GM19351 (cell line): Measurements from ENCODE around the gene CD300E.
"Not testable (repeated sequence)": the region's sequence is repeated elsewhere in the genome, so short reads cannot be mapped to it uniquely, and the experiment has no call there.

Experiments
- ATAC-seq: cut with Tn5 transposase; IDR thresholded peaks from one replicate; pipeline ENCODE4 v1.9.1; 2021; ENCODE audit warnings: mild to moderate bottlenecking, moderate library complexity; ENCODE audit not compliant: unreplicated experiment

Gene CD300E

DNA sequence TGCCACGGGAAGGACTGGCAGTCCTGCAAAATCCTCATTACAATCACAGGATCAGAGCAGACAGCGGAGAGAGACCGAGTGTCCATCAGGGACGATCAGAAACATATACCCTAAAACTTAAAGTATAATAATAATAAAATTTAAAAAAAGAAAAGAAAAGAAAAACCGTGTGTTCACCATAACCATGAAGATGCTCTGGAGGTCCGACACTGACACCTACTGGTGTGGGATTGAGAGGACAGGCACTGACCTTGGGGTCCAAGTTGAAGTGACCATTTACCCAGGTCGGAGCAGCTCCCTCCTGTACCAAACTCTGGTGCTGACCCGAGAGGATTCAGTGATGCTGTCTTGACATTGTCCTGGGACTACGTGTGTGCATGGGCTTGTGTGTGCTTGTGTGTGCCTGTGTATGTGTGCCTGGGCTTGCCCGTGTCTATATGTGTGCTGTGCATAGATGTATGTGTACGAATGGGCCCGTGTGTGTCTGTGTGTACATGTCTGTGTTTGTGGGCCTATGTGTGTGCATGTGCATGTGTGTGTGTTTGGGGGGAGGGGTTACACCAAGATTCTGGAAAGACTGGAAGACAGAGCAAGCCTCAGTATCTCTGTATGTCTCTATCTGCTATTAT, 21.5 kb downstream of the CD300E start:
- ATAC-seq: no peak

DNA sequence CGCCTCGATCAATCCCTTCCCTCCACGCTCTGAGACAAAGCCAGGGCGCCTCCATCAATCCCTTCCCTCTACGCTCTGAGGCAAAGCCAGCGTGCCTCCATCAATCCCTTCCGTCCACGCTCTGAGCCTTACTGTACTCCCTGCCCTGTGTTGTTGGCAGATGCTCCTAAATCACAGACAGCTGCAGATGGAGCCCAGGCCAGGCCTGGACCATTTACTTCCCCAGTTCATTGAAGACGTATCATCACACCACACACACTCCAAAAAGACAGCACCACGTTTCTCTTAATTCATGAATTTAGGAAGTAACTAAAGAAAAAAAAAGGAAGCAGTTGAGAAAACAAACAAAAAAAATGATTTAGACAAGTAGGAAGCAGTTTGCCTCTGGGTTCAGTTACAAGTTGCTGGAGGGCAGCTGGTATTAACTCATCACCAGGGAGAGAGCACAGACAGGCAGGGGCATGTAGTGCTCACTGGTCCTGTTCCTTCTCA, 24.0 kb downstream of the CD300E start:
- ATAC-seq: no peak

DNA sequence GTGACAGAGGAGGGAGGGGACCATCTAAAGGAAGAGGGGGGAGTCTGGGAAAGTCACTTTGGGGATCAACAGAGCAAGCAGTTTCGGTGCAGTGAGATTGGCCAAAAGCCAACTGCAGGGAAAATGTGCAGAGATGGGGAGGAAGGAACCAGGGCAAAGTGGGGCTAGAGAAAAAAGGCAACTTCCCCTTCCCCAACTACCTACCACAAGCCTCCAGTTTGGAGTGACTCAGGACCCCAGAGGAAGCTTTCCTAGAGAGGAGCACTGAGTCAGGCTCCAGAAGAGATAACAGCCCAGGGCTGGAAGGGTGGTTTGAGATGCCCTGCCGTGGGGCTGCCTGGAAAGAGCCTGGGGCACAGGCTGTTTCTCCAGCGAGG, 24.5 kb downstream of the CD300E start:
- no peak for ATAC-seq

DNA sequence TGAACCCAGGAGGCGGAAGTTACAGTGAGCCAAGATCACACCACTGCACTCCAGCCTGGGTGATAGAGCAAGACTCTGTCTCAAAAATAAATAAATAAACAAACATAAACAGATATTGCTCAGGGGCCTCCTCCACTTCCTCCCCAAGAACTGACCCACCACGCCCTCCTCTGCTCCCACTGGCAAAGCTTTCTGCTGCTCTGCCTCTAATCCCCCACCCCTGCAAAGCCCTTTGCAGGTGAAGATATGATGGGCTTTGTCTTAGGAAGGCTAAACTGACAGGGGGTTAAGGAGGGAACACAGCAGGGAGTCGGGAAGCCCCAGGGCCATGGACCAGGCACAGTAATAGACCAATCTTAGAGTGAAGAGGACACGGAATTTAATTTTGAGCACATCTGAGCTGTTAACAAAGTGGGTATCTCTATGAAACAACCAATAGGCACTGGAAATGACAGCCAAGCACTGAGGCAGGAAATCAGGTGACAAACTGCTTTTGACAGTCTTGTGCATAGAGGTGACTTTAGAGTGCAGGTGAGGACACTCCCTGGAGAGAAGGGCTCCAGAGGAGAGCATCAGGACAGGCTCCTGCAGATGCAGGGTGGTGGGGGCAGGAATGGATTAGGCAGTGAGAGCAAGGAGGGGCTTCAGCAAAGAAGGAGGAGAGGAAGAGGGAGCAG, 25.1 kb downstream of the CD300E start:
- ATAC-seq: no peak

DNA sequence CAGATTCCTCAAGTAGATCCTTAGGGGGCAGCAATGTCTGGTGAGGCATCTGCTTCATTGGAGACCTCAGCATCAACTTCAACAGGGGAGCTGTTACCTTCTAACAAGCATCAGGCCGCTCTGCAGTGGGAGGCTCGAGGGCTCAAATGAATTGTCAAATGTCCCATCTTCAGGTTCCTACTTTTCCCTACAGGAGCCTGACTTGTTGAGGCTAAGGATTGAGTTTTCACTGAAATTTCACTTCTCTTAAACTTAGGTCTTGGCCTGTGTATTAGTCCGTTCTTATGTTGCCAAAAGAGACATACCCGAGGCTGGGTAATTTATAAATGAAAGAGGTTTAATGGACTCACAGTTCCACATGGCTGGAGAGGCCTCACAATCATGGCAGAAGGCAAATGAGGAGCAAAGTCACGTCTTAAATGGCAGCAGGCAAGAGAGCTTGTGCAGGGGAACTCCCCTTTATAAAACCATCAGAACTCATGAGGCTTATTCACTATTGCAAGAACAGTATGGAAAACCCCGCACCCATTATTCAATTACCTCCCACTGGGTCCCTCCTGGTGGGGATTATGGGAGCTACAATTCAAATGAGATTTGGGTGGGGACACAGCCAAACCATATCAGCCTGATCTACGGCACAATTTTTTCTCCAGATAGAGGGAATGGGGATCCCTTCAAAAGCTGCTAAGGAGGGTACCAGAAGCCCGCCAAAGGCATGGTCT, 26.3 kb downstream of the CD300E start:
- no peak for ATAC-seq

DNA sequence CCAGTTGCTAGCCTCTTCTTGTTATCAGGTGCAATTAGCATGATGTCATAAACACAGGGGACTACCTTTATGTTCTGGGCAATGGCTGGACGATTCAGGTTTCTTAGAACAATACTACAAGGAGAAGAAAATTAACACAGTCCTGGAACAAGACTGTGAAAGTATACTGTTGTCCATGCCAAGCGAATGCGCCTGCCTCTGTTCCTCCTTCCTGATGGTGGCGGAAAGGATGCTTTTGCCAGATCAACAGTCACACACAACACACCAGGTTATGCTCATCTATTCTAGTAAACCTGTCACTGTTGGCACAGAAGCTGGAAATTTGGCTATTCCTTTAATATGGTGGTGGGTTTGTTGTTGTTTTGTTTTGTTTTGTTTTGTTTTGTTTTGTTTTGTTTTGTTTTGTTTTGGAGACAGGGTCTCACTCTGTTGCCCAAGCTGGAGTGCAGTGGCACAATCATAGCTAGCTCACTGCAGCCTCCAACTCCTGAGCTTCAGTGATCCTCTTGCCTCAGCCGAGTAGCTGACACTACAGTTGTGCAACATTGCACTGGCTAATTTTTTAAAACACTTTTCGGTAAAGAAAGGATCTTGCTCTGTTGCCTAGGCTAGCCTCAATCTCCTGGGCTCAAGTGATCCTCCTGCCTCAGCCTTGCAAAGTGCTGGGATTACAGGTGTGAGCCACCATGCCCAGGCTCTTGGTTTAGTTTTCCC, 28.3 kb downstream of the CD300E start:
- no peak for ATAC-seq

DNA sequence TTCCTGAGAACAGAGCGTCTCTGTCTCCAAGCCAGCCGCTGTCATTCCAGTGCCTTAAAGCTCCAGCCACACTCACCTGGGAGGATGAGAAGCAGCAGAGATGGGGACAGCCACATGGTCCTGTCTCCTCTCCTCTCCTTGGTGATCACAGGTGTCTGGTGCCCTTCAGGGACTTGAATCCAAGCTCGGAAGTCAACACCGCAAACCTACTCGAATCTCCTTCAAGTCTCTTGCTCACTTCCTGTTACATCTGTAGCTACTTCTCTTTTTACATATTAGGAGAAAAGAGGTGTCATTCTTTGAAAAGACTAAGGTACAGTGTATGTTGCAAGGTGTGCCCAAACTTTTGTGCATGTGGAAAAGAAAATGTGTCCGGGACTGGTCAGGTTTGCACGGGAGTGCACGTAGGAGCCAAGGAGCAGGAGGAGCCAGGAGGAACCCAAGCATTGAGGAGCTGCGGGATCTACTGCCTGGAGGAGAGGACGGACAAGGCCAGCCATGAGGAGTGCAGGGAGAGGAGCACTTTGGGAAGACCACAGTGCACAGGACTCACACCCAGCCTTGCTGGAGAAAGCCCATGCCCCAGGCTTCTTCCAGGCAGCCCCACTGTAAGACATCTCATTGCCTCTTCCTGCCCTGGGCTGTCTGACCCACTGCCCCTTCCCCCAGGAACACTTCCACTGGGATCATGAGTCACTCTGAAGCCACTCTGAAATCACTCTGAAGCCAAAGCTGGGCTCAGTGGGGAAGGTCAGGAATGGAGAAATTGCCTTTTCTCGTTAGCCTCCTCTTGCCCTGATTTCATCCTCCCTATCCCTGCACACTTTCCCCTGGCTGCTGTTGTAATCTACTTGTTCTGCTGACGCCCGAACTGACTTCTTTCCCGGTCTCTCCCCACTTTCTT, 31.2 kb downstream of the CD300E start, which contains the start of gene CD300LD:
Gene CD300LD, minus strand, starts transcription at position 197 of the 904 bp plus-strand sequence. Its CDS starts 81 bp downstream, at position 116.
- ATAC-seq: no peak

DNA sequence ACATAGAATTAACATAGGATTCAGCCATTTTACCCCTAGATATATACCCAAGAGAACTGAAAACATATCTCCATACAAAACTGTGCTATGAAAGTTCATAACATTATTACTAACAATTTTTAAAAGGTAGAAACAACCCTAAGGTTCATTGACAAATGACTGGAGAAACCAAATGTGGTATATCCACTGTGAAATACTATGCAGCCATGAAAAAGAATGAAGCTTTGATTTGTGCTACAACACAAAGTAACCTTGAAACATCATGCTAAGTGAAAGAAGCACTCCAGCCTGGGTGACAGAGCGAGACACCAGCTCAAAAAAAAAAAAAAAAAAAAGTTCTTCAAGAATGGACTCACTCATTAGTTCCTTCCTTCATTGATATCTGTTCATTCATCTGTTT, 32.0 kb downstream of the CD300E start:
- no peak for ATAC-seq

DNA sequence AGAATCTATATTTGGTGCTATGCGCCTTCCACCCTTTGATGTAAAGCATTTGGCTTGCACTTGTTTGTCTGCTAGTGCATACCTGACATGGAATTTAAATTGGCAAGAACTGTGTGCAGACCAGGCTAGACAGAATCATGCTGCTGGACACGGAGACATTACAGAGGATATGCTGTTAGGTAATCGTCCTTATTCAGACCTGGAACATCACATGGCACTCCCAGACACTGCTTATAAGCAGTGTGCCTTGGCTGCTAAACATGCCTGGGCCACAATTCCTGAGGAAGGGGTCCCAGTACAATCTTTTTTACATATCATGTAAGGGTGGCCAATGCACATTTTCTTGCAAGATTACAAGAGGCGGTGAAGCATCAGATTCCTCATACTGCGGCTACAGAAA, 37.8 kb downstream of the CD300E start:
- no peak for ATAC-seq

DNA sequence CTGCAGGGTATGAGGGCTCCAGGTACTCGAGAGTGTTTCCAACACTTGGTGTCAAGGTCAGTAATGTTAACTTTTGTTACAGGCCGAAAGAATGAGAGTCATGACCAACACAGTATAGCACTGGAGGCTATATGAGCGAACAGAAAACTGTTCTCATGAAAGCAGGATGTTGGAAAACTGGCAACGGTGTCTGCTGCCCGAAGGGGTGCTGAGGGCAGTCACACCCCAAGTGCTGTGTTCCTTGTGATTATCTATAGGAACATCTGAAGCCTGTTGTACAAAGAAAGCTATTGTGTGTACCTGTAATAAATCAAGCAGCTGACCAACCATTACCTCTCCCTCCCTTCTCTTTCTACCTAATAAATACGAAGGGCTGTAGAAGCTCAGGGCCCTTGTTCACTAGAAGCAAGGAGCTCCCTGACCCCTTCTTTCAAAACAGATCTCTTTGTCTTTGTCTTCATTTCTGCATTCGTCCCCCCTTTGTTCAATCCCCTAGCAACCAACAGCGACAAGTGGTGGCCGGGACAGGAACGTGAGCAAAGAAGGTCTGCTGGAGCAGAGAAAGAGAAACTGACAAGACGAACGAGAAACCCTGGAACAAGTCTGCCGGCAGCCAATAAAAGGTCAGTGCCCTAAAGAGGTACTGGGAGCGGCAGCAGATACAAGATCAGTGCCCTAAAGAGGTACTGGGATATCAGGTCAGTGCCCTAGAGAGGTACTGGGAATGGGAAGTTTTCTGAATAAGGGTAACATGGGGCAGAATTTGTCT, 39.1 kb downstream of the CD300E start:
- ATAC-seq: no peak

DNA sequence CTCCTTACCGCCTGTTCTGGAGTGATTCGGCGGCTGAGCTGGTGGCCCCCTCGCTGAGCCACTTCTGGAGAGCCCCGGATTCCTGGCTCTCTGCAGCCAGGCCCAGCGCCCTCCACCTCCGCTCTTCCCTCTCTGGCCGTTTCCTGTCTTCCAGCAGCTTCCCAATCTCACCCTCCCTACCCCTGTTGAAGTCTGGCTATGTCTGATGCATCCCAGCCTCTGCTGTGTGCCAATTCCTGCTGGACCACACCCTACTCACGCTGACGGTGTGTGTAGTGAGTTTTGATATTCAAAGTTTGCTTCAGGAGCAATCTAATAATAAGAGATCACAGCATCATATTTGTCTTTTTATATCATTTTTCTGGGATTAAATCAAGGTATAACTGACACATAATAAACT, 40.9 kb downstream of the CD300E start:
- no peak for ATAC-seq

DNA sequence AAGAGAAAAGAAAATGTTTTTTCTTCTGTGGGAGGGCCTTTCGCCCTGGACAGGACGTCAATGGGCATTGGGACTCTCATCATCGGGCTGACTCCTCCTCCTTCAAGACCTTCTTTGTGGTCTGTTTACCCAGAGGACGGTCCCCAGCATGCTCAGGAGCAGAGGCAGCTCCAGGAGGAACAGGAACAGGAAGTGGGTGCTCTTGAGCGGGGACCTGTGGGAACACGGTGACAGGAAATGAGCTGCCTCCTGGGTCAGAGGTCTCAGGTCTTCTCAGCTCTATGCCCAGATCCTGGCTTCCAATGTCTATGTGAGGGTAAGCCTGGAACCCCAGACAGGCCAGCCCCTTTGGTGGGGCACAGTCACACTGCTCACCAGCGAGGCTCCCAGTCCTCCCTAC, 43.6 kb downstream of the CD300E start:
- ATAC-seq: no peak

DNA sequence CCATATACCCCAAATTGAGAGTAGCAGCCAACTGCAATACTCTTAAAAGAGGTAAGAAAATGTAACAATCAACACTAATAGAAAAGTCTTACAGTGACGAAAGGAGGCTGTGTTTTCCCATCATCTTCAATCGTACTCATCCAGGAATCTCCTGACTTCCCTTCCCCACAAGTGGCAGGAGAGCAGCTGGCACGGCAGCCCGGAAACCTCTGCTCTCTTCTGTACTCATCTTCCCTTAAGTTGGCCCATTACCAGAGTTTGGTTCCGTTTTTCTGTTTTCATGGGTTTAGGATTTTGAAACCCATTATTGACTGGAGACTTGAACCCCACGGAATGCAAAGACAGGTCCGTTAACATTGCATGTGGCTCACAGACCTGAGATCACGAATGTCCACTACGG, 44.6 kb downstream of the CD300E start:
- no peak for ATAC-seq

DNA sequence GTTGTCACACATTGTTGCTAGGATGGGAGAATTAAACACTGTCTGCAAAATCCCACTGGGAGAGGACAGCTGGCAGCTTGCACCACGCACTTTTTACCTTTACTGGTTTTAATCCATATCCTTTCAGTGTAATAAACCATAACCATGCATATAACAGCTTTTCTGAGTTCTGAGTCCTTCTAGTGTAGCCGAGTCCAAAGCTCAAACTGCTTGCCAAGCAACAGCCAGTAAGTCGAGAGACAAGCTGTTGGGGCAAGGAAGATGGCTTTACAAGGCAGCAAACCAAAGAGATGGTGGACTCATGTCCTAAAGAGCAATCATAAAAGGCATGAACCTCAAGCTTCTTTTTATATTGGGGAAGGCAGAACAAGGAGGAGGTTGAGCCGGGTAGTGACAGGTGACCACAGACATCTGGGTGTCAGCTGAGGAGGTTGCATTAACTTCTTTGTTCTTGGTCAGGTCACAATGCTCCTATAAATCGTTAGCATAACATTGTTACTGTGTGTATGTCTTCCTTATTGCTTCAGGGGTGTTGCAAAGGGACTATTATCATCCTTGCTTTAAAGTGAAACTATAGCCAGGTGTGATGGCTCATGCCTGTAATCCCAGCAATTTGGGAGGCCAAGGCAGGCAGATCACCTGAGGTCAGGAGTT, 48.9 kb downstream of the CD300E start:
- no peak for ATAC-seq

DNA sequence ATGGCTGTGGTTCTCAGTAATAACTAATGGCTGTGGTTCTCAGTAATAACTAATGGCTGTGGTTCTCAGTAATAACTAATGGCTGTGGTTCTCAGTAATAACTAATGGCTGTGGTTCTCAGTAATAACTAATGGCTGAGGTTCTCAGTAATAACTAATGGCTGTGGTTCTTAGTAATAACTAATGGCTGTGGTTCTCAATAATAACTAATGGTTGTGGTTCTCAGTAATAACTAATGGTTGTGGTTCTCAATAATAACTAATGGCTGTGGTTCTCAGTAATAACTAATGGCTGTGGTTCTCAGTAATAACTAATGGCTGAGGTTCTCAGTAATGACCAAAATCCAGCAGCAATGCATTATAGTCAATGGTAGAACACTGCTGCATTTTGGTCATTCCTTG, 49.9 kb downstream of the CD300E start:
- not testable (repeated sequence) for ATAC-seq

DNA sequence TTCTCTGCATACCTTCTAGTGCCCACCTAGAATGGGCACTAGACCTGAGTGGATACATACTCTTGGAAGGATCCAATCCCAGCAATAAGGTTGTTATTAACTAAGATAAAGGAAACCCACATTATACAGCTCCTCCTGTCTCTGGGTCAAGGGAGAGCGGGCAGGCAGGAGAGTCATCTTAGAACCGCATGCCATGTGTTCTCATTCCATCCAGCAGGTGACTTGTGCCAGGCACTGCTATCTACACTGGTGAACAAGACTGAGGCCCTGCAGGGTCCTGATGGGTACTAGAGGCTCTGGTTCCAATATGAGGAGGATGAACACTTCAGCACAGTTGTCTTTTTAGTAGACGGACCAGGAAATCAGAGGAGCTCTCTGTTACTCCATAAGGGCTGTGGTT, 50.4 kb downstream of the CD300E start:
- ATAC-seq: no peak

DNA sequence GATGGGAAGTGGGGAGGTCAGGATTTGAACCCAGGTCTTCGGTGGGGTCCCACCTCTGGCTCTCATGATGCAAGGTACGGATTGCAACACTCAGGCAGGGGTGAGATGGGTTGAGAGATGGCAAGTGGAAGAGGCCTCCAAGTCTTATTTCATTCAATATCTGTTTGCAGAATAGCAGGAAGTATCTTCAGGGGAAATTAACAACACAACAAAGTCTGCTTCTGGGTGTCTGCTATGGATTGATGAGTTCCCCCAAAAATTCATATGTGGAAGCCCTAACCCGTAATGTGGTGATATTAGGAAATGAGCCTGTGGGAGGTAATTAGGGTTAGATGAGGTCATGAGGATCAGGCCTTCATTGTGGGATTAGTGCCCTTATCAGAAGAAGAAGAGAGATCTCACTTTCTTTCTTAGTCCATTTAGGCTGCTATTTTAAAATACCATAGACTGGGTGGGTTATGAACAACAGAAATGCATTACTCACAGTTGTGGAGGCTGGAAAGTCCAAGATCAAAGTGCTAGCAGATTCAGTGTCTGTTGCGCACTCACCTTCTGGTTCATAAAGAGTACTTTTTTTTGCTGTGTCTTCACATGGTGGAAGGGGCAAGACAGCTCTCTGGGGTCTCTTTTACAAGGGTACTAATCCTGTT, 51.8 kb downstream of the CD300E start:
- no peak for ATAC-seq
